K562 (cell line): ENCODE measurements around the gene MACROH2A2.

Source experiments
- ARNT ChIP-seq, 2 experiments: fragments of 450-650 bp; IDR thresholded peaks; 2 replicates each; pipeline ENCODE4 v1.6.1; 2016; ENCODE audit warnings: mild to moderate bottlenecking in 1 of 2
- CREB1 ChIP-seq, 2 experiments: sonication (generic) in 1 of 2; formaldehyde crosslinking in 1 of 2; IDR thresholded peaks; 2 replicates each; pipeline versions ENCODE4 v1.6.1 to v1.8.0; 2012 to 2022; ENCODE audit warnings: inconsistent platforms in 1 of 2, mild to moderate bottlenecking in 1 of 2, missing genetic modification reagents in 1 of 2, moderate library complexity in 1 of 2
- CTCF ChIP-seq, 3 experiments: IDR thresholded peaks in 2 of 3; conservative IDR thresholded peaks in 1 of 3; 2 replicates each; pipeline ENCODE4 v1.5.1; 2011 to 2012; ENCODE audit warnings: low read length in 3 of 3, mild to moderate bottlenecking in 3 of 3, control low read depth in 2 of 3, improper control_type of control experiment in 1 of 3, inconsistent platforms in 1 of 3, low read depth in 1 of 3, mixed read lengths in 1 of 3, moderate library complexity in 1 of 3; ENCODE audit not compliant: insufficient read depth in 2 of 3
- MAFF ChIP-seq: IDR thresholded peaks from 2 replicates; pipeline ENCODE4 v1.6.1; 2012; ENCODE audit warnings: low read length, improper control_type of control experiment
- MAX ChIP-seq: sonication (generic); formaldehyde crosslinking; IDR thresholded peaks from 2 replicates; pipeline ENCODE4 v1.9.0; 2022; ENCODE audit warnings: mild to moderate bottlenecking, missing genetic modification reagents
- MEF2D ChIP-seq: conservative IDR thresholded peaks from 2 replicates; pipeline ENCODE4 v1.6.1; 2016; ENCODE audit warnings: low read depth, missing genetic modification characterization, missing compliant biosample characterization
- NFE2L1 ChIP-seq: fragments of 450-650 bp; IDR thresholded peaks from 2 replicates; pipeline ENCODE4 v1.6.1; 2016; ENCODE audit warnings: missing genetic modification characterization, low read depth, mild to moderate bottlenecking, missing compliant biosample characterization, moderate library complexity, borderline replicate concordance
- PHF21A ChIP-seq: fragments of 450-650 bp; IDR thresholded peaks from 2 replicates; pipeline ENCODE4 v1.6.1; 2017; ENCODE audit warnings: low read depth, borderline replicate concordance
- SIN3B ChIP-seq: fragments of 450-650 bp; IDR thresholded peaks from 2 replicates; pipeline ENCODE4 v1.6.1; 2017; ENCODE audit warnings: low read depth, mild to moderate bottlenecking, moderate library complexity
- SRSF7 ChIP-seq: fragments of 200-400 bp; formaldehyde crosslinking; optimal IDR thresholded peaks from 2 replicates; pipeline ENCODE3; 2017; ENCODE audit warnings: mild to moderate bottlenecking, low read depth, low read length
- XRCC4 ChIP-seq: IDR thresholded peaks from one replicate; pipeline ENCODE4 v1.6.1; 2011; ENCODE audit not compliant: insufficient read depth, insufficient read length; ENCODE audit errors: extremely low read depth
- ZBTB1 ChIP-seq: sonication (generic); formaldehyde crosslinking; IDR thresholded peaks from 2 replicates; pipeline ENCODE4 v1.8.1; 2023; ENCODE audit warnings: missing genetic modification reagents, low read depth, mild to moderate bottlenecking, borderline replicate concordance
- ZNF584 ChIP-seq: fragments of 200-800 bp; sonication (Bioruptor generic); IDR thresholded peaks from 2 replicates; pipeline ENCODE4 v1.6.1; 2016; ENCODE audit warnings: low read depth, mild to moderate bottlenecking, missing genetic modification characterization, missing compliant biosample characterization
- TF ChIP-seq, protein P1 (sequence below): fragments of 200-800 bp; sonication (Bioruptor generic); IDR thresholded peaks from 2 replicates; pipeline ENCODE4 v1.6.1; 2017; ENCODE audit warnings: missing genetic modification characterization, missing compliant biosample characterization

GRCh38 chr10:70070834-70071233 is 18.2 kb downstream of the MACROH2A2 start:
- no peak for TF ChIP-seq ZBTB1 (CRISPR knock-in tag)
- no peak for TF ChIP-seq ARNT (IDR thresholded peaks at IDR 0.05)
- no peak for TF ChIP-seq PHF21A
- no peak for TF ChIP-seq MAX
- no peak for TF ChIP-seq MAFF
- TF ChIP-seq ZNF584 (CRISPR knock-in tag): no peak
- no peak for TF ChIP-seq MEF2D (tag)
- TF ChIP-seq CTCF (IDR thresholded peaks at IDR 0.05 in 2 of 3, conservative IDR thresholded peaks at IDR 0.05 in 1 of 3; ENCODE audit: insufficient read depth in 2 of 3, low read depth in 1 of 3, low read length in 3 of 3): no peak
- TF ChIP-seq CREB1 (IDR thresholded peaks at IDR 0.05): no peak
- TF ChIP-seq CREB1 (CRISPR knock-in tag; IDR thresholded peaks at IDR 0.05): no peak
- no peak for TF ChIP-seq XRCC4
- no peak for TF ChIP-seq NFE2L1 (tag)
- TF ChIP-seq, protein P1, sequence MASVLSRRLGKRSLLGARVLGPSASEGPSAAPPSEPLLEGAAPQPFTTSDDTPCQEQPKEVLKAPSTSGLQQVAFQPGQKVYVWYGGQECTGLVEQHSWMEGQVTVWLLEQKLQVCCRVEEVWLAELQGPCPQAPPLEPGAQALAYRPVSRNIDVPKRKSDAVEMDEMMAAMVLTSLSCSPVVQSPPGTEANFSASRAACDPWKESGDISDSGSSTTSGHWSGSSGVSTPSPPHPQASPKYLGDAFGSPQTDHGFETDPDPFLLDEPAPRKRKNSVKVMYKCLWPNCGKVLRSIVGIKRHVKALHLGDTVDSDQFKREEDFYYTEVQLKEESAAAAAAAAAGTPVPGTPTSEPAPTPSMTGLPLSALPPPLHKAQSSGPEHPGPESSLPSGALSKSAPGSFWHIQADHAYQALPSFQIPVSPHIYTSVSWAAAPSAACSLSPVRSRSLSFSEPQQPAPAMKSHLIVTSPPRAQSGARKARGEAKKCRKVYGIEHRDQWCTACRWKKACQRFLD (CRISPR knock-in tag): no peak
- no peak for TF ChIP-seq SRSF7
- no peak for TF ChIP-seq SIN3B
